ENCODE measurements around the gene TBC1D2B. TPM values are rescaled to one million over a fixed set of nuclear protein-coding genes. Genes with fewer than 3 reads are reported as not detected.

The TBC1D2B gene
- total and polyA plus RNA-seq, 4 donors: 8.4 to 119 (median 22.0) TPM

GRCh38 chr15:78082743-78083110, 5.2 kb upstream of the TBC1D2B start:
- Histone ChIP-seq H3K36me3 (ENCODE audit: control insufficient read depth in 4 of 4, insufficient read depth in 3 of 4, low read depth in 1 of 4, low read length in 3 of 4) (no peaks in the 10 kb centered on the region), H3K27ac (ENCODE audit: low read depth in 1 of 2, low read length in 2 of 2) (no peak overlapping the region), H3K9ac (ENCODE audit: low read depth in 1 of 2, low read length in 2 of 2) (no peak overlapping the region), H3K27me3 (ENCODE audit: control insufficient read depth in 4 of 4, insufficient read depth in 4 of 4, low read length in 3 of 4) (no peaks in the 10 kb centered on the region), H3K9me3 (ENCODE audit: control insufficient read depth in 4 of 4, low read length in 3 of 4) (no peaks in the 10 kb centered on the region), H3K4me3 (ENCODE audit: low read depth in 1 of 3, low read length in 3 of 3) (no peak overlapping the region), H3K4me1 (ENCODE audit: control insufficient read depth in 4 of 4, insufficient read depth in 4 of 4, low read length in 3 of 4) (peaks cover 0 to 4% (median 0%) of the 10 kb centered on the region in 4 donors)
- TF ChIP-seq EGR1 (IDR thresholded peaks at IDR 0.05; ENCODE audit: low read depth in 2 of 2): no peak
- no peak for DNase-seq (ENCODE audit: low spot score)
- 80% methylated on average over 1 of the region's 1 CpG for WGBS

DNA sequence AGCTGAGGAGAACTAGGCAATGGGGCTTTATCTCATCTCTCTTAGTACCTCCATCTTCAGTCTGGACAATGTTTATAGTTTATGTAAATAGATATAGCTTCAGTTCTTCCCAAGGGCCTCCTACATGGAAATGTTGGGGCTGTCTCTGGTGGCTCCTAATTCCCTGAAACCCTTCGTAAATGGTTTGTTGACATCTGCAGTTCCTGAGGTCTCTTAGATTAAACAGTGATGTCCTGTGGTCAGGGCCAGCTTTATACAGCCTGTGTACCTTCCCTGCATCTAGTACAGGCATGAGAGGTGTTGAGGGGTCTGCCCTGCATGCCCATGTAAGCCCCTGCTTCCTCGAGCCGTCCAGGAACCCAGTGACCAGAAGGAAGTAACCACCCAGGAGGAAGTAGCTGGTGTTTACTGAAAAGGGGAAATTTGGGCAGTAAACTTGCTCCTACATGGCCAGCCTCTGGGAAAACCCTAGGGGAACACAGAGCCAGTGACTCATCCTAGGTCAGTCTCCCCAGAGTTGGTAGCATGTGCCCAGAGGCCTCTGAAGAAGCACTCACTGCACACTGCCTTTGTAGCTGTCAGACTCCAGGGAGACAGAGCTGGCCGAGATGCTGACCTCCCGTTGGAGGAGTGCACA, 4.7 kb upstream of the TBC1D2B start:
- H3K27ac ChIP-seq (ENCODE audit: low read depth in 1 of 2, low read length in 2 of 2): no peak overlapping the region
- H3K36me3 ChIP-seq (ENCODE audit: control insufficient read depth in 4 of 4, insufficient read depth in 3 of 4, low read depth in 1 of 4, low read length in 3 of 4): no peaks in the 10 kb centered on the region
- no peak overlapping the region for H3K9ac ChIP-seq (ENCODE audit: low read depth in 1 of 2, low read length in 2 of 2)
- H3K4me1 ChIP-seq (ENCODE audit: control insufficient read depth in 4 of 4, insufficient read depth in 4 of 4, low read length in 3 of 4): peaks cover 0 to 5% (median 0%) of the 10 kb centered on the region in 4 donors
- no peak overlapping the region for H3K4me3 ChIP-seq (ENCODE audit: low read depth in 1 of 3, low read length in 3 of 3)
- WGBS: 79% methylated on average over 5 of the region's 5 CpGs
- DNase-seq (ENCODE audit: low spot score): no peak
- no peaks in the 10 kb centered on the region for H3K9me3 ChIP-seq (ENCODE audit: control insufficient read depth in 4 of 4, low read length in 3 of 4)
- H3K27me3 ChIP-seq (ENCODE audit: control insufficient read depth in 4 of 4, insufficient read depth in 4 of 4, low read length in 3 of 4): no peaks in the 10 kb centered on the region
- no peak for TF ChIP-seq TAF1 (conservative IDR thresholded peaks at IDR 0.05)
- TF ChIP-seq ATF3 (IDR thresholded peaks at IDR 0.05): no peak
- TF ChIP-seq, protein P1, sequence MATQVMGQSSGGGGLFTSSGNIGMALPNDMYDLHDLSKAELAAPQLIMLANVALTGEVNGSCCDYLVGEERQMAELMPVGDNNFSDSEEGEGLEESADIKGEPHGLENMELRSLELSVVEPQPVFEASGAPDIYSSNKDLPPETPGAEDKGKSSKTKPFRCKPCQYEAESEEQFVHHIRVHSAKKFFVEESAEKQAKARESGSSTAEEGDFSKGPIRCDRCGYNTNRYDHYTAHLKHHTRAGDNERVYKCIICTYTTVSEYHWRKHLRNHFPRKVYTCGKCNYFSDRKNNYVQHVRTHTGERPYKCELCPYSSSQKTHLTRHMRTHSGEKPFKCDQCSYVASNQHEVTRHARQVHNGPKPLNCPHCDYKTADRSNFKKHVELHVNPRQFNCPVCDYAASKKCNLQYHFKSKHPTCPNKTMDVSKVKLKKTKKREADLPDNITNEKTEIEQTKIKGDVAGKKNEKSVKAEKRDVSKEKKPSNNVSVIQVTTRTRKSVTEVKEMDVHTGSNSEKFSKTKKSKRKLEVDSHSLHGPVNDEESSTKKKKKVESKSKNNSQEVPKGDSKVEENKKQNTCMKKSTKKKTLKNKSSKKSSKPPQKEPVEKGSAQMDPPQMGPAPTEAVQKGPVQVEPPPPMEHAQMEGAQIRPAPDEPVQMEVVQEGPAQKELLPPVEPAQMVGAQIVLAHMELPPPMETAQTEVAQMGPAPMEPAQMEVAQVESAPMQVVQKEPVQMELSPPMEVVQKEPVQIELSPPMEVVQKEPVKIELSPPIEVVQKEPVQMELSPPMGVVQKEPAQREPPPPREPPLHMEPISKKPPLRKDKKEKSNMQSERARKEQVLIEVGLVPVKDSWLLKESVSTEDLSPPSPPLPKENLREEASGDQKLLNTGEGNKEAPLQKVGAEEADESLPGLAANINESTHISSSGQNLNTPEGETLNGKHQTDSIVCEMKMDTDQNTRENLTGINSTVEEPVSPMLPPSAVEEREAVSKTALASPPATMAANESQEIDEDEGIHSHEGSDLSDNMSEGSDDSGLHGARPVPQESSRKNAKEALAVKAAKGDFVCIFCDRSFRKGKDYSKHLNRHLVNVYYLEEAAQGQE (IDR thresholded peaks at IDR 0.05): no peak
- no peak for TF ChIP-seq ZBTB33 (IDR thresholded peaks at IDR 0.05)
- TF ChIP-seq JUND (IDR thresholded peaks at IDR 0.05): no peak
- TF ChIP-seq, protein P2, sequence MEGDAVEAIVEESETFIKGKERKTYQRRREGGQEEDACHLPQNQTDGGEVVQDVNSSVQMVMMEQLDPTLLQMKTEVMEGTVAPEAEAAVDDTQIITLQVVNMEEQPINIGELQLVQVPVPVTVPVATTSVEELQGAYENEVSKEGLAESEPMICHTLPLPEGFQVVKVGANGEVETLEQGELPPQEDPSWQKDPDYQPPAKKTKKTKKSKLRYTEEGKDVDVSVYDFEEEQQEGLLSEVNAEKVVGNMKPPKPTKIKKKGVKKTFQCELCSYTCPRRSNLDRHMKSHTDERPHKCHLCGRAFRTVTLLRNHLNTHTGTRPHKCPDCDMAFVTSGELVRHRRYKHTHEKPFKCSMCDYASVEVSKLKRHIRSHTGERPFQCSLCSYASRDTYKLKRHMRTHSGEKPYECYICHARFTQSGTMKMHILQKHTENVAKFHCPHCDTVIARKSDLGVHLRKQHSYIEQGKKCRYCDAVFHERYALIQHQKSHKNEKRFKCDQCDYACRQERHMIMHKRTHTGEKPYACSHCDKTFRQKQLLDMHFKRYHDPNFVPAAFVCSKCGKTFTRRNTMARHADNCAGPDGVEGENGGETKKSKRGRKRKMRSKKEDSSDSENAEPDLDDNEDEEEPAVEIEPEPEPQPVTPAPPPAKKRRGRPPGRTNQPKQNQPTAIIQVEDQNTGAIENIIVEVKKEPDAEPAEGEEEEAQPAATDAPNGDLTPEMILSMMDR (IDR thresholded peaks at IDR 0.05; ENCODE audit: low read depth, low read length, missing input control): no peak
- TF ChIP-seq RAD21 (IDR thresholded peaks at IDR 0.05): no peak

- DNase-seq (ENCODE audit: low spot score): no peak
- Histone ChIP-seq H3K9me3 (ENCODE audit: control insufficient read depth in 4 of 4, low read length in 3 of 4) (no peaks in the 10 kb centered on the region), H3K4me1 (ENCODE audit: control insufficient read depth in 4 of 4, insufficient read depth in 4 of 4, low read length in 3 of 4) (peaks cover 1 to 16% (median 6%) of the 10 kb centered on the region in 4 donors), H3K27me3 (ENCODE audit: control insufficient read depth in 4 of 4, insufficient read depth in 4 of 4, low read length in 3 of 4) (no peaks in the 10 kb centered on the region), H3K4me3 (ENCODE audit: low read depth in 1 of 3, low read length in 3 of 3) (no peak overlapping the region), H3K27ac (ENCODE audit: low read depth in 1 of 2, low read length in 2 of 2) (no peak overlapping the region), H3K9ac (ENCODE audit: low read depth in 1 of 2, low read length in 2 of 2) (no peak overlapping the region), H3K36me3 (ENCODE audit: control insufficient read depth in 4 of 4, insufficient read depth in 3 of 4, low read depth in 1 of 4, low read length in 3 of 4) (no peaks in the 10 kb centered on the region)
- TF ChIP-seq, protein P1 (IDR thresholded peaks at IDR 0.05): no peak
- TF ChIP-seq HNF4A (conservative IDR thresholded peaks at IDR 0.05) (no peak), SP1 (IDR thresholded peaks at IDR 0.05) (no peak), FOXA1 (IDR thresholded peaks at IDR 0.05) (no peak), FOXA2 (IDR thresholded peaks at IDR 0.05) (no peak), EGR1 (IDR thresholded peaks at IDR 0.05; ENCODE audit: low read depth in 2 of 2) (no peak), YY1 (IDR thresholded peaks at IDR 0.05) (no peak), GABPA (IDR thresholded peaks at IDR 0.05 in 1 of 2, conservative IDR thresholded peaks at IDR 0.05 in 1 of 2) (no peak), ATF3 (IDR thresholded peaks at IDR 0.05) (no peak)
- TF ChIP-seq, protein P3, sequence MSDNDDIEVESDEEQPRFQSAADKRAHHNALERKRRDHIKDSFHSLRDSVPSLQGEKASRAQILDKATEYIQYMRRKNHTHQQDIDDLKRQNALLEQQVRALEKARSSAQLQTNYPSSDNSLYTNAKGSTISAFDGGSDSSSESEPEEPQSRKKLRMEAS (IDR thresholded peaks at IDR 0.05): no peak
- WGBS: 93% methylated on average over 8 of the region's 8 CpGs
These were observed 2.6 kb upstream of the TBC1D2B start for GRCh38 chr15:78080088-78080460.

Measured in liver (tissue), 9 donors.